ENCODE data around the gene STK26.

DNA sequence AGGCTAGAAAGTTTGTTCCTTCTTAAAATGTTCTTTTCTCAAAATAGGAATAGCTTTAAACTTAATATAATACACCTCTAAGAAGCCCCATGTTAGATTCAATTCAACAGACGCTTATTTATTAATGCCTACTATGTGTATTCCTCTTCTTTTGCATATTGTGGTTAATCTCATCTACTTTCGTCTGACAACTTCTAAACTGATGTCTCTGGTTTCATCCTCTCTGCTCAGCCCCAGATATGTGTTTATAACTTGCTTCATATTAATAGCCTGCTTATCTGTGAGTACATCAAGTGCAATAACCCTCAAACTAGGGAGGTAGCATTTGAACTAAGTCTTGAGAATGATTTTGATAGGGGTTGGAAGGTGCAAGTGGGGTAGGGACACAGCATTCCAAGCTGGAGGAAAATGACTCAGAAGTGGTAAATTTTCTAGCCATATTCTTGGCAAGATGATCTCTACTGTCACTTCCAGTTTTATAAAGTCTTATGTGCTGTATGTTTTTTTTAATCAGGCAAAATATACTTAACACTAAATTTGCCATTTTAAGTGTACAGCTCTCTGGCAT lies 37.0 kb downstream of the STK26 start:
- TF ChIP-seq, protein P1, sequence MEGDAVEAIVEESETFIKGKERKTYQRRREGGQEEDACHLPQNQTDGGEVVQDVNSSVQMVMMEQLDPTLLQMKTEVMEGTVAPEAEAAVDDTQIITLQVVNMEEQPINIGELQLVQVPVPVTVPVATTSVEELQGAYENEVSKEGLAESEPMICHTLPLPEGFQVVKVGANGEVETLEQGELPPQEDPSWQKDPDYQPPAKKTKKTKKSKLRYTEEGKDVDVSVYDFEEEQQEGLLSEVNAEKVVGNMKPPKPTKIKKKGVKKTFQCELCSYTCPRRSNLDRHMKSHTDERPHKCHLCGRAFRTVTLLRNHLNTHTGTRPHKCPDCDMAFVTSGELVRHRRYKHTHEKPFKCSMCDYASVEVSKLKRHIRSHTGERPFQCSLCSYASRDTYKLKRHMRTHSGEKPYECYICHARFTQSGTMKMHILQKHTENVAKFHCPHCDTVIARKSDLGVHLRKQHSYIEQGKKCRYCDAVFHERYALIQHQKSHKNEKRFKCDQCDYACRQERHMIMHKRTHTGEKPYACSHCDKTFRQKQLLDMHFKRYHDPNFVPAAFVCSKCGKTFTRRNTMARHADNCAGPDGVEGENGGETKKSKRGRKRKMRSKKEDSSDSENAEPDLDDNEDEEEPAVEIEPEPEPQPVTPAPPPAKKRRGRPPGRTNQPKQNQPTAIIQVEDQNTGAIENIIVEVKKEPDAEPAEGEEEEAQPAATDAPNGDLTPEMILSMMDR (IDR thresholded peaks at IDR 0.05): no peak
- TF ChIP-seq EP300 (IDR thresholded peaks at IDR 0.05; ENCODE audit: low read depth): no peak

Measured in transverse colon (tissue), 3 donors.